ENCODE measurements around the gene ADAM11.
"Not testable (repeated sequence)": the region's sequence is repeated elsewhere in the genome, so short reads cannot be mapped to it uniquely, and the experiment has no call there.

Gene ADAM11

DNA sequence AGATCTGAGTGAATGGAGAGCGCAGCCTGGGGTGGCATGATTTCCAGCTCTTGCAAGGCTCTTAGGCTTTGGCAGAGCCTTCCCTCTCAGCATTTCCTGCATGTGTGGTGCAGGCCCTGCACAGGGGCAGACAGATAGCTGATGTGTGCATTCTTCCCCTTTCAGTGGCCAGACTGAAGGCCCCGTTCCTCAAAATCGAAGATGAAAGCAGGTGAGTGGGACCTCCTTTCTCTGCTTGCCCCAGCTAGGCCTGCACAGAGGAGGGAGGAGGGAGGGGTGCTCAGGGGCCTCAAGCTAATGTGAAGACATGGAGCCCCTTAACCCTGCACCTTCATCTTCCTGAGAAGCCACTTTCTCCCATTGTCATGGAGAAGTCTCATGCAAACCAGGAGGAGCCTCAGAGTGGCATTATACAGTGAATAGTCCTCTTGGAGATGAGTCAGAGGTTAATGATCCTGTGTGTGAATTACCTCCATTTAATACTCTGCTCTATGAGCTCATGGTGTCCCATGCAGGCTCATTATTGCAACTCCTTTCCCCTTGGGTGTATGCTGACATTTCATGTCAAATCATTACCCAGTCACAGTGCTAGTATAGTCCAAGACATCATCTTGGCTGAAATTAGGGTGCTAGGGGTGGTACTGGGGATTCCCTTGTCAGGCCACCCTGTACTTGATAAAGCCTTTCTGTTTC, 20.4 kb upstream of the ADAM11 start:
- no peak overlapping the region for H3K27ac ChIP-seq
- TF ChIP-seq, protein P1, sequence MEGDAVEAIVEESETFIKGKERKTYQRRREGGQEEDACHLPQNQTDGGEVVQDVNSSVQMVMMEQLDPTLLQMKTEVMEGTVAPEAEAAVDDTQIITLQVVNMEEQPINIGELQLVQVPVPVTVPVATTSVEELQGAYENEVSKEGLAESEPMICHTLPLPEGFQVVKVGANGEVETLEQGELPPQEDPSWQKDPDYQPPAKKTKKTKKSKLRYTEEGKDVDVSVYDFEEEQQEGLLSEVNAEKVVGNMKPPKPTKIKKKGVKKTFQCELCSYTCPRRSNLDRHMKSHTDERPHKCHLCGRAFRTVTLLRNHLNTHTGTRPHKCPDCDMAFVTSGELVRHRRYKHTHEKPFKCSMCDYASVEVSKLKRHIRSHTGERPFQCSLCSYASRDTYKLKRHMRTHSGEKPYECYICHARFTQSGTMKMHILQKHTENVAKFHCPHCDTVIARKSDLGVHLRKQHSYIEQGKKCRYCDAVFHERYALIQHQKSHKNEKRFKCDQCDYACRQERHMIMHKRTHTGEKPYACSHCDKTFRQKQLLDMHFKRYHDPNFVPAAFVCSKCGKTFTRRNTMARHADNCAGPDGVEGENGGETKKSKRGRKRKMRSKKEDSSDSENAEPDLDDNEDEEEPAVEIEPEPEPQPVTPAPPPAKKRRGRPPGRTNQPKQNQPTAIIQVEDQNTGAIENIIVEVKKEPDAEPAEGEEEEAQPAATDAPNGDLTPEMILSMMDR (conservative IDR thresholded peaks at IDR 0.05), result no peak
- TF ChIP-seq ZFX (IDR thresholded peaks at IDR 0.05), result no peak

DNA sequence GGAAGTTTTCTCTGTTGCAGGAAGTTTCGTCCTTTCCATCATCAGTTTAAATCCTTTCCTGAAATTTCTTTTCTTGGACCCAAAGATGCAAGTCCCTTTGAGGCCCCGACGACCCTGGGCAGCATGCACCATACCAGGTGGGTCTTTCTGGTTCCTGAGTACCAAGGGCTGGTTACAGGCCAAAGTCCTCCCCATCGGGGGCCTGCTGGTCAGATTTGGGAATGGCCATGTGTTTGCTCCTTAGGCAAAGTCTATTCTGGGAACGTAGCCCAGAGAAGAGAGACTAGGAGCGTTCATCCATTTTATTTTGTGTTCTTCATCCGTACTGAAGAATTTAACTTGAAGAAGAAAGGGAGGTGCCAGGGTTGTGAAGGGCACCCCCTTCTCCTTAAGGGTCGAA, 17.5 kb upstream of the ADAM11 start:
- no peak for TF ChIP-seq ZFX (IDR thresholded peaks at IDR 0.05)
- TF ChIP-seq, protein P1 (conservative IDR thresholded peaks at IDR 0.05), result no peak
- H3K27ac ChIP-seq, result no peak overlapping the region

DNA sequence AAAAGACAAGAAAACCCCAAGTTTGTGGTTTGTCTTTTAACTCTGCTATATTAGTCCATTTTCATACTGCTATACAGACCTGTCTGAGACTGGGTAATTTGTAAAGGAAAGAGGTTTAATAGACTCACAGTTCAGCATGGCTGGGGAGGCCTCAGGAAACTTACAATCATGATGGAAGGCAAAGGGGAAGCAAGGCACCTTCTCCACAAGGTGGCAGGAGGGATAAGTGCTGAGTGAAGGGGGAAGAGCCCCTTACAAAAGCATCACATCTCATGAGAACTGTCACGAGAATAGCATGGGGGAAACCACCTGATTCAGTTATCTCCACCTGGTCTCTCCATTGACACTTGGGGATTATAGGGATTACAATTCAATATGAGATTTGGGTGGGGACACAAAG, 13.5 kb upstream of the ADAM11 start:
- no peak overlapping the region for H3K27ac ChIP-seq
- TF ChIP-seq ZFX (IDR thresholded peaks at IDR 0.05), result no peak
- TF ChIP-seq, protein P1 (conservative IDR thresholded peaks at IDR 0.05), result no peak

DNA sequence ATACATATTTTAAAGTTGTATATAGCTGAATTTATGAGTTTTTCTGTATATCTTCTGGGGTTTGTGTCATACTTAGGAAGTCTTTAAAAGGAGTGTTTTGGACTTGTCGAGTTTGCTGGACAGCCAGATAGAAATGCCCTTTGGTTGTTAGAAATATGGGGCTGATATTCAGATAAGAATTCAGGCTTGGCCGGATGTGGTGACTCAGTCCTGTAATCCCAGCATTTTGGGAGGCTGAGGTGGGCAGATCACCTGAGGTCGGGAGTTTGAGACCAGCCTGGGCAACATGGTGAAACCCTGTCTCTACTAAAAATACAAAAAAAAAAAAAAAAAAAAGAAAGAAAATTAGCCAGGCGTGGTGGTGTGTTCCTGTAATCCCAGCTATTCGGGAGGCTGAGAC, 13.1 kb upstream of the ADAM11 start:
- not testable (repeated sequence) for H3K27ac ChIP-seq

DNA sequence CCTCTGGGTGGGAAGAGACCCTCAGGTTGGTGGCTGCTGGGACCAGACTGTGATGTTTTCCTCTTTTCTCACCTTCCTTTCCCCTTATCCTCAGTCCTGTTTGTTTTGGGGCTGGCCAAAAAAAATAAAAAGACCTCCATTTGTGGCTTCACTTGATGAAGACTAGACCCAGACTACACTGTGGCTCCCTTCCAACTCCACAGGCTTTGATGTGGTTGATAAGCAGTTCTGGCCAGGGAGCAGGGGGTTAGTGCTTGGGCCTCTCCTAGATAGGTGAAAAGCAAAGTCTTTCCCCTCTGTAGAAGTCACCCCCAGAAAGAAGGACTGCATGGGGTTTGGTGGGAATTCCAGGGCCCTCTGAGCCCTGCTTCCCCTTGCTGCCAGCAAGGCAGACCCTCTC, 11.2 kb upstream of the ADAM11 start:
- TF ChIP-seq, protein P1 (conservative IDR thresholded peaks at IDR 0.05), result no peak
- TF ChIP-seq ZFX (IDR thresholded peaks at IDR 0.05), result no peak
- no peak overlapping the region for H3K27ac ChIP-seq

DNA sequence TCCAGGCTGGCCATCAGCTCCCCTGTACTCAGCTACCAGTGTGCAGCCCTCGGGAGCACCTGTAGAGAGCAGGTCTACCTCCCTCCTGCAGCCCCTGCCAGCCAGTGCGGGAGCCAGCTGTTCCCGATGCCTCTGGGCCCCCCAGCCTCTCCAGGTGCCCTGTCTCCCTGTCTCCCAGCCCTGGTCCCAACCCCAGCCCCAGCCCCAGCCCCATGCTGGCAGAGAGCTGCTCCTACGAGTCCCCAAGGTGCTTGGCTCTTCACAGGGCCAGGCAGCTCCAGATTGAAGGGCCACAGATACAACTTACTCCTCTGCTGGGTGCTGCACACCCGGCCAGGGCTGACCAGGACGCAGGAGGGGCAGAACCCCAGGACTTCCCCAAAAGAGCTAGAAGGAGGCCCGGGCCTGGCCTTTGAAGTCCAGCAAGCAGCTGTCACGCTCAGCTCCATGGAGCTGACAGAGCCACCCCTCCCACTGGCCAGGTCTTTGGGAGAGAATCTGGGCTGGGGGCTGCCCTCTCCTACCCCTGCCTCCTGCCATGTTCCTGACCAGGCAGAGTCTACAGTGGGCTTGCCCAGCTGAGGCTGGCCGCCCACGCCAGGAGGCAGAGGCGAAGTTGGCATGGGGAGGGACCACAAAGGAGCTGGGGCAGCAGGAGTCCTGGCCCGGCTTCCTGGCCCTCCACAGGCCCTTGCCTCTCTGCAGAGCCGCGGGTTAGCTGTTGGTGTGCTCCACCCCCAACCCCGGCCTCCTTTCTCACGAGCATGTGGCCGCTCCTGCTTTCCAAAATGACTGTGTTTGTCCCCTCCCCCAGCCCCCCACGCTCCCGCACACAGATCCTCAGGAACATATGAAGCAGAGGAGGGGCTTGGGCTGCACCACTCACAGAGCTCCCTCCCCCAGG, 9.5 kb upstream of the ADAM11 start:
- TF ChIP-seq, protein P1 (conservative IDR thresholded peaks at IDR 0.05), result no peak
- TF ChIP-seq ZFX (IDR thresholded peaks at IDR 0.05), result no peak
- no peak overlapping the region for H3K27ac ChIP-seq

DNA sequence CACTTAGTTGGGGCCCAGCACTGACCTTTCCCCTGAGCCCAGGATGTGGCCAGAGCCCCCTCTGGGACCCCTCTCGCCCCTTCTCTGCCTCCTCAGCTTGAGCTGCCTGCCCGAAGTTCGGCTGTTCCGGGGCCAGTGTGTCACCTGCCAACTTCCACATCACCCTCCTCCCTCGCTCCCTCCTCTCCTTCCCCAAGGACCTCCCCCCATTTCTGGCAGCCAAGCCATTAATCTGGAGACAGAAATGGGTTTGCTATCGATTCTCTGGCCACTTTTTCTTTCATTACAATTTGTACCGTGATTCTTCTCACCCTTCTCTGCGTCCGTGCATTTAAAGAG, 8.8 kb upstream of the ADAM11 start:
- TF ChIP-seq ZFX (IDR thresholded peaks at IDR 0.05), result no peak
- TF ChIP-seq, protein P1 (conservative IDR thresholded peaks at IDR 0.05), result no peak

More for the DNA sequence above, 8.8 kb upstream of the ADAM11 start:
- H3K27ac ChIP-seq, result no peak overlapping the region

Measured in C4-2B (cell line).